IMR-90 (cell line): ENCODE data around the gene FBXO44. TPM values are rescaled to one million over a fixed set of nuclear protein-coding genes. Genes with fewer than 3 reads are reported as not detected.
A peak's percentile ranks its signal among the peaks of the same experiment; 100 is the strongest.

ENCODE experiments used
- ATAC-seq: fragments of 200-7000 bp; cut with Tn5 transposase; 2 replicates; pipeline ENCODE4 v1.9.1; 2020; ENCODE audit warnings: low read depth, mild to moderate bottlenecking, moderate library complexity
- BruUV-seq: library from RNA; stranded (reverse); fragments of 400-500 nt; replicated peaks from 2 replicates; lab custom pipeline; 2021; lab: Mats Ljungman, UMichigan
- CTCF ChIA-PET: fragments of 300-600 bp; formaldehyde crosslinking; extraction: SDS; loops from one replicate; lab custom pipeline; 2021; ENCODE audit warnings: antibody characterized with exemption; lab: Yijun Ruan, JAX
- POLR2A ChIA-PET: fragments of 300-600 bp; sonication (Branson Sonifier 250); formaldehyde crosslinking; loops from one replicate; lab custom pipeline; 2022; ENCODE audit warnings: antibody characterized with exemption; ENCODE audit not compliant: unreplicated experiment; lab: Charles Lee
- DNase-seq: peaks from one replicate; pipeline ENCODE4 v3.0.0; 2013
- H2AFZ ChIP-seq: replicated peaks from 2 replicates; pipeline ENCODE3; 2013; ENCODE audit warnings: low read length, mild to moderate bottlenecking; ENCODE audit not compliant: poor library complexity
- H2AK5ac ChIP-seq: 2 replicates; pipeline ENCODE4 v1.6.1; 2013; ENCODE audit warnings: low read depth, low read length, inconsistent platforms
- H2AK9ac ChIP-seq: replicated peaks from 2 replicates; pipeline ENCODE3; 2013; ENCODE audit warnings: mild to moderate bottlenecking, low read depth, low read length, moderate library complexity; ENCODE audit not compliant: poor library complexity
- H2BK120ac ChIP-seq: 2 replicates; pipeline ENCODE4 v1.6.1; 2013; ENCODE audit warnings: low read depth, low read length, inconsistent platforms
- H2BK15ac ChIP-seq: 3 replicates; pipeline ENCODE4 v1.6.1; 2013; ENCODE audit warnings: low read depth, low read length, inconsistent platforms
- H2BK20ac ChIP-seq: 2 replicates; pipeline ENCODE4 v1.6.1; 2013; ENCODE audit warnings: low read depth, mild to moderate bottlenecking, inconsistent platforms, low read length, moderate library complexity
- H2BK5ac ChIP-seq: 2 replicates; pipeline ENCODE4 v1.6.1; 2013; ENCODE audit warnings: mild to moderate bottlenecking, low read depth, low read length, inconsistent platforms; ENCODE audit not compliant: poor library complexity, severe bottlenecking
- H3K14ac ChIP-seq: replicated peaks from 2 replicates; pipeline ENCODE4 v1.6.1; 2013; ENCODE audit warnings: low read depth, low read length, inconsistent platforms
- H3K18ac ChIP-seq: 2 replicates; pipeline ENCODE4 v1.6.1; 2013; ENCODE audit warnings: low read depth, low read length, control low read depth
- H3K23ac ChIP-seq: 2 replicates; pipeline ENCODE4 v1.6.1; 2013; ENCODE audit warnings: low read depth, low read length, inconsistent platforms
- H3K27ac ChIP-seq: 2 replicates; pipeline ENCODE4 v1.5.1; 2013; ENCODE audit warnings: mild to moderate bottlenecking, control low read depth, low read length; ENCODE audit not compliant: insufficient read depth
- H3K27me3 ChIP-seq: 2 replicates; pipeline ENCODE4 v1.6.1; 2013; ENCODE audit warnings: low read length; ENCODE audit not compliant: control insufficient read depth, insufficient read depth
- H3K36me3 ChIP-seq: 2 replicates; pipeline ENCODE4 v1.6.1; 2013; ENCODE audit warnings: low read length, mixed read lengths; ENCODE audit not compliant: control insufficient read depth, insufficient read depth
- H3K4ac ChIP-seq: 2 replicates; pipeline ENCODE4 v1.6.1; 2013; ENCODE audit warnings: low read depth, low read length, inconsistent platforms
- H3K4me1 ChIP-seq: 2 replicates; pipeline ENCODE4 v1.6.1; 2013; ENCODE audit warnings: low read length, mixed read lengths; ENCODE audit not compliant: control insufficient read depth, insufficient read depth
- H3K4me2 ChIP-seq: 2 replicates; pipeline ENCODE4 v1.6.1; 2013; ENCODE audit warnings: low read depth, mild to moderate bottlenecking, control low read depth, low read length, moderate library complexity
- H3K4me3 ChIP-seq: 2 replicates; pipeline ENCODE4 v1.5.1; 2013; ENCODE audit warnings: low read depth, mild to moderate bottlenecking, control low read depth, low read length, moderate library complexity; ENCODE audit not compliant: insufficient read depth
- H3K56ac ChIP-seq: 2 replicates; pipeline ENCODE4 v1.6.1; 2013; ENCODE audit warnings: low read length, inconsistent platforms; ENCODE audit not compliant: insufficient read depth; ENCODE audit errors: extremely low read depth
- H3K79me1 ChIP-seq, 2 experiments: 2 replicates each; pipeline ENCODE4 v1.6.1; 2013; ENCODE audit warnings: low read length in 2 of 2, inconsistent platforms in 1 of 2, low read depth in 1 of 2
- H3K9ac ChIP-seq: 2 replicates; pipeline ENCODE4 v1.6.1; 2013; ENCODE audit warnings: low read depth, low read length, control low read depth
- H3K9me1 ChIP-seq: 2 replicates; pipeline ENCODE4 v1.6.1; 2013; ENCODE audit warnings: low read length, inconsistent platforms; ENCODE audit not compliant: insufficient read depth
- H3K9me3 ChIP-seq: 2 replicates; pipeline ENCODE4 v1.6.1; 2013; ENCODE audit warnings: low read length; ENCODE audit not compliant: control insufficient read depth, insufficient read depth
- H4K20me1 ChIP-seq: 2 replicates; pipeline ENCODE4 v1.6.1; 2013; ENCODE audit warnings: low read length, inconsistent platforms; ENCODE audit not compliant: insufficient read depth
- H4K5ac ChIP-seq: 2 replicates; pipeline ENCODE4 v1.6.1; 2013; ENCODE audit warnings: mild to moderate bottlenecking, low read depth, low read length, control low read depth
- H4K8ac ChIP-seq, 2 experiments: 2 replicates each; pipeline ENCODE4 v1.6.1; 2013; ENCODE audit warnings: low read depth in 2 of 2, low read length in 2 of 2, control low read depth in 1 of 2, inconsistent platforms in 1 of 2
- H4K91ac ChIP-seq: 2 replicates; pipeline ENCODE4 v1.6.1; 2013; ENCODE audit warnings: low read depth, low read length, inconsistent platforms; ENCODE audit not compliant: insufficient read depth
- BHLHE40 ChIP-seq: fragments of 150-350 bp; IDR thresholded peaks from 2 replicates; pipeline ENCODE4 v1.6.1; 2016; ENCODE audit warnings: mild to moderate bottlenecking, low read depth, low read length
- CEBPB ChIP-seq: IDR thresholded peaks from 2 replicates; pipeline ENCODE4 v1.6.1; 2012; ENCODE audit warnings: low read depth, low read length, improper control_type of control experiment
- CHD1 ChIP-seq: IDR thresholded peaks from 2 replicates; pipeline ENCODE4 v1.6.1; 2012; ENCODE audit warnings: low read depth, low read length, improper control_type of control experiment
- FOS ChIP-seq: fragments of 150-350 bp; IDR thresholded peaks from 2 replicates; pipeline ENCODE4 v1.6.1; 2016; ENCODE audit warnings: low read depth, low read length
- MAFK ChIP-seq: IDR thresholded peaks from 2 replicates; pipeline ENCODE4 v1.6.1; 2012; ENCODE audit warnings: low read depth, low read length, improper control_type of control experiment
- MAZ ChIP-seq: IDR thresholded peaks from 2 replicates; pipeline ENCODE4 v1.6.1; 2012; ENCODE audit warnings: low read depth, mild to moderate bottlenecking, low read length, improper control_type of control experiment, moderate library complexity, borderline replicate concordance
- MXI1 ChIP-seq: IDR thresholded peaks from 2 replicates; pipeline ENCODE4 v1.6.1; 2012; ENCODE audit warnings: low read depth, mild to moderate bottlenecking, low read length, moderate library complexity, borderline replicate concordance
- NFE2L2 ChIP-seq: fragments of 150-350 bp; IDR thresholded peaks from 2 replicates; pipeline ENCODE4 v1.6.1; 2016; ENCODE audit warnings: low read depth, mild to moderate bottlenecking, low read length
- POLR2A ChIP-seq: IDR thresholded peaks from 2 replicates; pipeline ENCODE4 v1.6.1; 2012; ENCODE audit warnings: mild to moderate bottlenecking, low read depth, low read length
- RAD21 ChIP-seq: IDR thresholded peaks from 2 replicates; pipeline ENCODE4 v1.6.1; 2012; ENCODE audit warnings: low read length, improper control_type of control experiment
- RCOR1 ChIP-seq: IDR thresholded peaks from 2 replicates; pipeline ENCODE4 v1.6.1; 2012; ENCODE audit warnings: mild to moderate bottlenecking, low read length, improper control_type of control experiment; ENCODE audit not compliant: insufficient replicate concordance
- RFX5 ChIP-seq: IDR thresholded peaks from 2 replicates; pipeline ENCODE4 v1.8.0; 2012; ENCODE audit warnings: low read depth, mild to moderate bottlenecking, low read length, moderate library complexity
- SMC3 ChIP-seq: fragments of 150-350 bp; IDR thresholded peaks from 2 replicates; pipeline ENCODE4 v1.6.1; 2016; ENCODE audit warnings: low read depth, mild to moderate bottlenecking, antibody characterized with exemption, low read length, moderate library complexity
- WGBS, 2 experiments: methylation state at CpG; one replicate each; pipeline versions ENCODE4 v1.1.5 to v1.1.7; 2013; ENCODE audit warnings: missing lambda C conversion rate in 2 of 2; ENCODE audit not compliant: insufficient read length in 1 of 2; ENCODE audit errors: extremely low coverage in 2 of 2; 5-methylcytosine and 5-hydroxymethylcytosine counted together
- dilution Hi-C: fragments of 300-500 bp; cut with HindIII; formaldehyde crosslinking; loops from one replicate; pipeline ENCODE4 v1.14.3; 2018; ENCODE audit warnings: low sequenced_read_pairs; ENCODE audit not compliant: unreplicated experiment
- in situ Hi-C: fragments of 300-500 bp; cut with MboI; formaldehyde crosslinking; loops from 3 replicates; pipeline ENCODE4 v1.14.3; 2019; ENCODE audit warnings: low sequenced_read_pairs, inconsistent platforms, mixed read lengths
- intact Hi-C: fragments of 100-400 bp; cut with micrococcal nuclease; formaldehyde crosslinking; loops from 2 replicates; pipeline ENCODE4 v1.10.0; 2022
- polyA plus RNA-seq, 3 experiments: library from polyadenylated mRNA; depleted of rRNA; stranded (reverse); fragments of >200 nt; gene quantifications; 2 replicates each; pipeline ENCODE4 v1.2.3, GENCODE V29; 2012; ENCODE audit warnings: low replicate concordance in 1 of 3
- total RNA-seq: library from RNA; depleted of rRNA; stranded (reverse); fragments of >200 nt; gene quantifications from 2 replicates; pipeline ENCODE4 v1.2.3, GENCODE V29; 2012
- TF ChIP-seq, protein P1 (sequence below): fragments of 150-350 bp; IDR thresholded peaks from 2 replicates; pipeline ENCODE4 v1.6.1; 2017; ENCODE audit warnings: mild to moderate bottlenecking, antibody characterized with exemption, low read length, low read depth
- TF ChIP-seq, protein P2 (sequence below): fragments of 150-350 bp; IDR thresholded peaks from 2 replicates; pipeline ENCODE4 v1.6.1; 2016; ENCODE audit warnings: low read depth, mild to moderate bottlenecking, low read length, moderate library complexity, borderline replicate concordance

Gene FBXO44
- total and polyA plus RNA-seq, 2 of the 4 experiments (the other 2 are of a cell fraction): 9.3 to 25.5 TPM

DNA sequence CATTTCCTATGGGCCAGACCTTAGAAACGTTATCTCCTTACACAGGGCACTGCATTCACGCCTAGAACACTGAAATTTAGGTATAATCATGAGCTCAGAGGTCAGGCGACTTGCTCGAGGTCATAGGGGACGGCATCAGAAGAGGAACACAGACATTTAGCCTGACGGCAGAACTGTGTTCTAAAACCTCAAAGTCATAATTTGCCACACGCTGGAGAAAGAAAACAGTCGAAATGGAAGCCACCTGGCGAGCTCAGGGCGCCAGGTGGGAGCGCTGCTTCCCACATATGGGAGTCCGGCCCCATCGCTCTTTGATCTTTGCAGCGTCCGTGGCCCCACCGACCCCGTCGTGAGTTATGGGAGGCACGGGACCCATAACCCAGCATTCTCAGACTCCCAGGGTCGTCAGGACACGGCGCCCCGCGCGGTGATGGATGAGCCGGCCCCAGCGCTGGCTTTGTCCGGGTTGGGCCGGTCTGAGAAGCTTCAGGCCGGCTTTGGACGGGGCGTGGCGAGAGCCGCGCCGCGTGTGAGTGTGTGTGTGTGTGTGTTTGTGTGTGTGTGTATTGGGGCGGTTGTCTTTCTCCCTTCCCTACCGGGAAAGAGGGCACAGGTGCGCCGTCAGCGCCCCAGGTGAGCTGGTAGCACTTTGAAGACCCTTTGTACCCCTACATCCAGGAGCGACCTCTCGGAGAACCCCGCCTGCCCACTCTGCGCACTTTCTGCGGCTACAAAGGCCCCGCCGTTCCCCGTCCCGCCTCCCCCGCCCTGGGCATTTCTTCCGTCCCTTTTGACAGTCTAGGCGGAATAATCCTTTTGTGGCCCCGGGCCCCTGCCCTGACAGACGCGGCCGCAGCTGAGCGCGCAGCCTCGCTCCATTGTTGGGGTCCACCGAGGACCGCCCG lies 36.0 kb downstream of the FBXO44 start:
- in situ Hi-C loops: no loop called here
- Histone ChIP-seq H4K8ac (no peak overlapping the region), H3K4me3 (no peak overlapping the region), H3K9ac (no peak overlapping the region), H3K23ac (no peak overlapping the region), H2BK5ac (no peak overlapping the region), H3K27ac (no peak overlapping the region), H3K79me1 (no peaks in the 10 kb centered on the region), H3K9me1 (0 out of 2 replicates have a peak, but pooled peaks cover 4% of the 10 kb centered on the region), H3K36me3 (no peaks in the 10 kb centered on the region), H3K18ac (no peak overlapping the region), H3K4me2 (no peak overlapping the region; the same call in 1 of the 2 replicates), H3K9me3 (no peaks in the 10 kb centered on the region), H2AK5ac (no peak overlapping the region), H2BK120ac (no peak overlapping the region), H2BK15ac (no peak overlapping the region), H3K27me3 (peaks cover 52% of the 10 kb centered on the region), H4K20me1 (no peaks in the 10 kb centered on the region), H4K5ac (no peak overlapping the region), H3K56ac (no peak overlapping the region), H2BK20ac (no peak overlapping the region), H3K14ac (no peak overlapping the region), H4K91ac (no peak overlapping the region), H3K4ac (no peak overlapping the region), H2AK9ac (no peak overlapping the region), H2AFZ (peak overlapping the region; percentile 23), H3K4me1 (peaks cover 3% of the 10 kb centered on the region; the same call in 1 of the 2 replicates)
- WGBS, 2 experiments: 0% methylated on average over 9 of the region's 64 CpGs; no CpG with 5 or more reads in 1 of the 2 experiments
- dilution Hi-C loops: no loop called here
- DNase-seq (no peak), ATAC-seq (no peak)
- ChIA-PET CTCF (interaction anchor here (0.7 kb wide), 1 partner anchor 9 kb away, joined by 3 read pairs; no protein-coding TSS in a partner anchor), POLR2A (no interaction called here)
- no TSS peak for BruUV-seq
- intact Hi-C loops: no loop called here
- TF ChIP-seq, protein P1, sequence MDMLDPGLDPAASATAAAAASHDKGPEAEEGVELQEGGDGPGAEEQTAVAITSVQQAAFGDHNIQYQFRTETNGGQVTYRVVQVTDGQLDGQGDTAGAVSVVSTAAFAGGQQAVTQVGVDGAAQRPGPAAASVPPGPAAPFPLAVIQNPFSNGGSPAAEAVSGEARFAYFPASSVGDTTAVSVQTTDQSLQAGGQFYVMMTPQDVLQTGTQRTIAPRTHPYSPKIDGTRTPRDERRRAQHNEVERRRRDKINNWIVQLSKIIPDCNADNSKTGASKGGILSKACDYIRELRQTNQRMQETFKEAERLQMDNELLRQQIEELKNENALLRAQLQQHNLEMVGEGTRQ: no peak
- TF ChIP-seq RCOR1 (no peak), RAD21 (no peak), FOS (no peak), CHD1 (no peak), MXI1 (no peak), RFX5 (no peak), POLR2A (no peak), NFE2L2 (no peak), MAZ (no peak), SMC3 (no peak), CEBPB (no peak), BHLHE40 (no peak), MAFK (no peak)
- TF ChIP-seq, protein P2, sequence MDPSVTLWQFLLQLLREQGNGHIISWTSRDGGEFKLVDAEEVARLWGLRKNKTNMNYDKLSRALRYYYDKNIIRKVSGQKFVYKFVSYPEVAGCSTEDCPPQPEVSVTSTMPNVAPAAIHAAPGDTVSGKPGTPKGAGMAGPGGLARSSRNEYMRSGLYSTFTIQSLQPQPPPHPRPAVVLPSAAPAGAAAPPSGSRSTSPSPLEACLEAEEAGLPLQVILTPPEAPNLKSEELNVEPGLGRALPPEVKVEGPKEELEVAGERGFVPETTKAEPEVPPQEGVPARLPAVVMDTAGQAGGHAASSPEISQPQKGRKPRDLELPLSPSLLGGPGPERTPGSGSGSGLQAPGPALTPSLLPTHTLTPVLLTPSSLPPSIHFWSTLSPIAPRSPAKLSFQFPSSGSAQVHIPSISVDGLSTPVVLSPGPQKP: no peak
